GM20000 (cell line): Measurements from ENCODE around the gene PPP1R15A.
A peak's percentile ranks its signal among the peaks of the same experiment; 100 is the strongest.

Experiments
- DNase-seq: peaks from one replicate; pipeline ENCODE4 v3.0.0; 2012; ENCODE audit warnings: low spot score
- TF ChIP-seq, protein P1 (sequence below): IDR thresholded peaks from 2 replicates; pipeline ENCODE4 v1.5.1; 2012; ENCODE audit warnings: mild to moderate bottlenecking, control low read depth; ENCODE audit errors: extremely low read depth, missing control alignments

Gene PPP1R15A

DNA sequence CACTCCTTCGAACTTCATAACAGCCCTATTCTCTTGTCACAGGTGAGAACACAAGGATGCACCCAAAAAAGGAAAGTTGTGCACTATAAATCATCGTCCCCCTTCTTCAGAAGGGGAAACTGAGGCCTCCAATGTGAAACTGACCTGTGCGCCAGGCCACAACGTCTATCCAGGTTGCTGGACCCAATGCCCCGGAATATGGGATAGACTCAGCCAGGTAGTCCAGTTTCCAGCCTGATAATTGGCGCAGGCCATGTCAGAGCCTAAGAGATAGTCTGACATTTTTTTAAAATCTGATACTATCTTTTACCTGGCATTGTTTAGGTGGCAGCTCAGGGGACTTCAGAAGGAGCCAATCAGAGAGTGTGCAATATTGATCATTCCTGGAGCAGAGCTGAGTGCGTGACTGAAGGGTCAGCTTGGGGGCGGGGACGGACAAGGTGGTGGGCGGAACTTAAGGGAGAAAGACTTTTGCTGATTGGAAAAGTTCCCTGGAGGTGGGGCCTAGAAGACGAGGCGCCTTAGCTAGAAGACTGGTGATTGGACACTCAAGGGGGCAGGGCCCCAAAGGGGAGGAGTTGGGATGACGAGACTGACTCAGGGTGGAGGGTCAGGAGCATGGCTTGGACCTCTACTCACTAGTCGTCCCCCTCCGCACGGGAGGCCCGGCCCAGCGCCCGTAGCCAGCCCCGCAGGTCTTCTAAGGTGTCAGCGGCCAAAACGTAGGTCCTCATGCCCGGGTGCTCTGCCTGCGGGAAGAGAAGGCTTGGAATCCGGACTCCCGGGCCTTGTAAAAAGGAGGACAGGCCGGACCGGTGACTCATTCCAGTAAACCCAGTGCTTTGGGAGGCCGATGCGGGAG, 12.3 kb upstream of the PPP1R15A start:
- TF ChIP-seq, protein P1, sequence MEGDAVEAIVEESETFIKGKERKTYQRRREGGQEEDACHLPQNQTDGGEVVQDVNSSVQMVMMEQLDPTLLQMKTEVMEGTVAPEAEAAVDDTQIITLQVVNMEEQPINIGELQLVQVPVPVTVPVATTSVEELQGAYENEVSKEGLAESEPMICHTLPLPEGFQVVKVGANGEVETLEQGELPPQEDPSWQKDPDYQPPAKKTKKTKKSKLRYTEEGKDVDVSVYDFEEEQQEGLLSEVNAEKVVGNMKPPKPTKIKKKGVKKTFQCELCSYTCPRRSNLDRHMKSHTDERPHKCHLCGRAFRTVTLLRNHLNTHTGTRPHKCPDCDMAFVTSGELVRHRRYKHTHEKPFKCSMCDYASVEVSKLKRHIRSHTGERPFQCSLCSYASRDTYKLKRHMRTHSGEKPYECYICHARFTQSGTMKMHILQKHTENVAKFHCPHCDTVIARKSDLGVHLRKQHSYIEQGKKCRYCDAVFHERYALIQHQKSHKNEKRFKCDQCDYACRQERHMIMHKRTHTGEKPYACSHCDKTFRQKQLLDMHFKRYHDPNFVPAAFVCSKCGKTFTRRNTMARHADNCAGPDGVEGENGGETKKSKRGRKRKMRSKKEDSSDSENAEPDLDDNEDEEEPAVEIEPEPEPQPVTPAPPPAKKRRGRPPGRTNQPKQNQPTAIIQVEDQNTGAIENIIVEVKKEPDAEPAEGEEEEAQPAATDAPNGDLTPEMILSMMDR: no peak
- DNase-seq: peak; percentile 54

DNA sequence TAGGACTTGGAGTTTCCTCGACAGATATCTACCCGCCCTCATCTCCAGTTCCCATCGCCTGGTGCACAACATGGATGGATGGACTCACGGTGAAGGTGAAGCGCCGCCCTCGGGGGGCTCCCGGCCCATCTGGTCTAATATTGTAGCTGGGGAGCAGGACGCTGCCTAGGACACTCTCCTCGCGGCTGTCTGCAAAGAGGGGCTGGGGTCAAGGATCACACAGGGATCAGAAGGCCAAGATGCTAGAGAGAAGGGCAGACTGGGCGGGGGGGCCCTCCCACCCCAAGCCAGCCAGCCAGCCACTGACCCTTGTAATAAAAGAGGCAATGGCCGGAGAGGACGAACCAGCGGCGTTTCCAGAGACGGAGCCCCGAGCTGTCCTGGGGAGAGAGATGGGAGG, 10.9 kb upstream of the PPP1R15A start:
- no peak for DNase-seq
- TF ChIP-seq, protein P1: no peak

DNA sequence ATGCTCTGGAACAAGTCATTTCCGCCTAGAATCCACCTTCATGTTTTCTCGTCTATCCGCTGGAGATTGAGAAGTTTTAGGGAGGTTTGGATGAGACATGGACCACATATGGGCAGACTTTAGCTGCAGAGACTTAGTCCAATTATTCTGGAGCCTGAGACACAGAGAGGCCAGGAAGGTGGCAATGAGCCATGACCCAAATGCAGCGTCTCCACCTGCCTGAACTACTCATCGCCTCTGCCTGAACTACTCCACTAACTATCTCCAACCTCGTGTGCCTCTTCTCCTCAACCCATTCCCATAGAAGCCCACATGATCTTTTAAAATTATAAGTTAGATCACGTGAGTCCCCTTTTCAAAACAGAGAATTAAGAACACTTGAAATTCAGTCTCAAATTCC, 9.4 kb upstream of the PPP1R15A start:
- DNase-seq: no peak
- TF ChIP-seq, protein P1: no peak

DNA sequence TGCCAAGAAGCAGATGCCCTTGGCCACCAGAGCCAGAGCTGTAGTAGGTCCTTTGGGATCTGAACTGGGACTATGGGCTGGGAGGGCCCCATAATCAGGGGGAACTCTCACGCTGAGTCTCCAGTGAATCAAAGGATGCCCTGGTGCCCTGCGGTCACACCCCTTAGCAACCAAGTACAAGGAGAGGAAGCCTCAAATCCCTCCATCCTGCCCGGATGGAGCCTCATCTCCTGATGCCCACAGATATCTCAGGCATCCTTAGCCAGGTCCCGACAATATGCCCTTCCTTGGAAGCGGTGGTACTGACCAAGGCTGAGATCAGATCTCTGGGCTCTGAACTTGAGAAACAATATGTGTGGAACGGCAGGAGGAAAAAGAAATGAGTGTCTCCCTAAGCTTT, 5.5 kb upstream of the PPP1R15A start:
- DNase-seq: no peak
- TF ChIP-seq, protein P1: no peak

DNA sequence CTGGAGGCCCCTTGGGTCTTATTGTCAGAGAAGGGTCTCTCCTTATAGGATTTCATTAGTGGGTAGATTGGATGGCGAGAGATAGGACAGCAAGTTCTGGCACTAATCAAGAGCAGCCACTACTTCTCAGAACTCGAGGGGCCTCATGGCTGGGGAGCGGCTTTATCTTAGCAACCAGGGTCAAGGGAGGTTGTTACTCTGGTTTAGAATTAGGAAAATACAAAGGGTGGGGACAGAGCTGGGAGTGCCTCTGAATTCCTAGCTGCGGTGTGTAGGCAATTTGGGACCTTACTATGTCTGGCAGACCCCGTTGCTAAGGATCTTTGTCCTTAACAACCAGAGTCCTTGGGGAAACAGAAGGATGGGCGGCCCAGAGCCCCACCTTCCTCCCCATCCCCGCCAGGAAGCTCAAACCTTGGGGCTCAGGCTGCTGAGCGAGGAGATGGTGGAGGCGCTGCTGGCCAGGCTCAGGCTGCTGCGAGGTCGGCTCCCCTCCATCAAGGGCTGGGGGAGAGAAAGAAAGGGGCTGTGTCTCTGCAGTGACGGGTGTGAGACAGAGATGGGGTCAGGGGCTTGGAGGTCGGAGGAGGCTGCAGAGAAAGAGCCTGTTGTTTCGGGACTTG, 5.0 kb upstream of the PPP1R15A start:
- TF ChIP-seq, protein P1: no peak
- DNase-seq: no peak

DNA sequence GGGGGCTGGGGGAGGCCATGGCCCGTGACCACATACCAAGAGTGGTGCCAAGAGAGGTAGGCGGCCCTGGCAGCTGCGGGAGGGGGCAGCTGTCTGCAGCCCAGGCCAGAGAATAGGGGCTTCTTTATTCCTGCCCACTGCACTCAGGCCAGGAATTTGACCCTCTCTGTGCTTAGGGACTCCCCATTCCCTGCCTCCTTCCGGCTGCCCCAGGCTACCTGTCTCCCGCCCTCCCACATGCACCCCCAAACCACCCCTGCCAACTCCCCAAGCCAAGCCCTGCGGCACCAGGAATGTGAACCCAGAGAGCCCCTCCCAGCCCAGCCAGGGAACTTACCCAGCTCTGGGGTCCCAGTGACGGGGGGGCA, 4.5 kb upstream of the PPP1R15A start:
- no peak for DNase-seq
- TF ChIP-seq, protein P1: no peak

DNA sequence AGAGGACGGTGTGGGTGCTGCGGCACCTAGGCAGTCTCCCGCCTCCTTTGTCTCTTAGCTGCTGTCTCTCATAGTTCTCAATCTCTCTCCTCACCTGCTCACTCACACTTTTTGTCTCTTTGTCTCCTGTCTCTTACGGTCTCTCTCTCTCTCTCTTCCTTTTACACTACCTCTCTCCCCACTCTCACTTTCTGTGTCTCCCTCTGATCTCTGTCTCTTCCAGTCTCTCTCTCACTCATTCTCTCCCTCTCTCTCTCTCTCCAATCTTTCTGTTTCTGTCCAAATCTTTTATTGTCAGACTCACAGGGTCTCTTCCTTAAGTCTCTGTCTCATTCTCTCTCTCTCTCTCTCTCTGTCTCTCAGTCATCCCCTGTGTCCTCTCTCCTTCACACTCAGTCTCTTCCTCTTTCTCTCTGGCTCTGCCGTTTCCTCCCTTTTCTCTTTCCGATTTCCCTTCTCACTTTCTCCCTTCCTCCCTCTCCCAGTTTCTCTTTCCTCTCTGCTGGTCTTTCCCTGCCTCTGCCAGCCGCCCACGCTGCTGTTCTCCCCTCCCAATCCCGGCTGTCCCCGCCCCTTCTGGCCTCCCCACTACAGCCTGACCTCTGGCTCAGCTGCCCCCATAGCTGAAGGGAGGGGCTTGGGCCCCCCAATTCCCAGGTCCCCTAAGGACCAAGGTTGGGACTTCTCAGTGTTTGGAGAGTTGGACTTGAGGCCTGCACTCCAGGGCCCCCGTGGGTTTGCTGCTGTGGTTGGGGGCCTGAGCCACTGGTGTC, 3.9 kb upstream of the PPP1R15A start, which contains the start of gene PLEKHA4:
Gene PLEKHA4, minus strand, starts transcription at position 504 of the 773 bp plus-strand sequence. CDS start 997 bp downstream, outside the sequence.
- TF ChIP-seq, protein P1: no peak
- no peak for DNase-seq
